Skeletal muscle cell (primary cell): ENCODE results near the gene GPR149.
"Not testable (repeated sequence)": the region's sequence is repeated elsewhere in the genome, so short reads cannot be mapped to it uniquely, and the experiment has no call there.

Experiments used
- DNase-seq: peaks from one replicate; pipeline ENCODE4 v3.0.0-alpha.2; 2010; ENCODE audit warnings: low read depth
- H3K4me3 ChIP-seq: 2 replicates; pipeline ENCODE4 v1.5.1; 2011; ENCODE audit warnings: low read depth, mild to moderate bottlenecking, control low read depth, low read length, moderate library complexity

The GPR149 gene, protein sequence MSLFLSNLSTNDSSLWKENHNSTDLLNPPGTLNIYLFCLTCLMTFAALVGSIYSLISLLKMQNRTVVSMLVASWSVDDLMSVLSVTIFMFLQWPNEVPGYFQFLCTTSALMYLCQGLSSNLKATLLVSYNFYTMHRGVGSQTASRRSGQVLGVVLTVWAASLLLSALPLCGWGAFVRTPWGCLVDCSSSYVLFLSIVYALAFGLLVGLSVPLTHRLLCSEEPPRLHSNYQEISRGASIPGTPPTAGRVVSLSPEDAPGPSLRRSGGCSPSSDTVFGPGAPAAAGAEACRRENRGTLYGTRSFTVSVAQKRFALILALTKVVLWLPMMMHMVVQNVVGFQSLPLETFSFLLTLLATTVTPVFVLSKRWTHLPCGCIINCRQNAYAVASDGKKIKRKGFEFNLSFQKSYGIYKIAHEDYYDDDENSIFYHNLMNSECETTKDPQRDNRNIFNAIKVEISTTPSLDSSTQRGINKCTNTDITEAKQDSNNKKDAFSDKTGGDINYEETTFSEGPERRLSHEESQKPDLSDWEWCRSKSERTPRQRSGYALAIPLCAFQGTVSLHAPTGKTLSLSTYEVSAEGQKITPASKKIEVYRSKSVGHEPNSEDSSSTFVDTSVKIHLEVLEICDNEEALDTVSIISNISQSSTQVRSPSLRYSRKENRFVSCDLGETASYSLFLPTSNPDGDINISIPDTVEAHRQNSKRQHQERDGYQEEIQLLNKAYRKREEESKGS

DNA sequence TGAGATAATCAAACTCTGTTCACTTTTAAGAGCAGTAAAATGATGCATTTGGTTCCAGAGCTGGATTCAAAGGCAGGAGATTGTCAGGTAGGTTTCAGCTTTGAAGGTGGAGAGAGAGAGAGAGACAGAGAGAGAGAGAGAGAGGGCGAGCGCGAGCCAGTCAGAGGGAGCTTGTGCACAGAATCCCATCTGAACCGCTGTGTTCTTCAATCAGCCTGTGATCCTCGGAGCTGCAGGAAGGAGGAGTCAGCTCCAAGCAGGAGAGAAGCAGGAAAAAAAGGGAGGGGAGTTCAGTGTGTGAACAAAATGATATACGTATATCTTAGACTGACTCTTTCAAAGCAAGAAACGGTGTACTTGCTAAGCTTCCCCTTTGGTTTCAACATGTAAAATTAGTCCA, at the start of gene GPR149:
TSS of gene GPR149 (minus strand) at position 177 of the 400 bp plus-strand sequence. CDS start 575 bp downstream, outside the sequence.
- DNase-seq, result no peak
- peak within 1 kb of the TSS; percentile 28 for H3K4me3 ChIP-seq

DNA sequence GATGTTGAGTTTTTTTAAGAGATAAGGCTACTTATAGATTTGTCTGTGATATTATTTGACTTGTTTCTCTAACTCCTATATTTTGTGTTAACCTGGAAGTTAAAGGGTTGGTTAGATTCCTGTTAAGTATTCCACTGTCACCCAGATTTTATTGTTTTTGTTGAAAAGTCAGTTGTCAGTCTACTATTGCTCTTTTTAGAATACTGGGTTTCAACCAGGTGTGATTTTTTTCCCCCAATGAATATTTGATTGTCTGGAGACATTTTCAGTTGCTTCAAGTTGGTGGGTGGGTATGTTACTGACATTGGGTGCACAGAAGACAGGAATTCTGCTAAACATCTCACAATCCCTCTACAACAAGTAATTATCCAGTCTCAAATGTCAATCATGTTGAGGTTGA, 43.8 kb upstream of the GPR149 start:
- no peak for DNase-seq
- no peak overlapping the region for H3K4me3 ChIP-seq

DNA sequence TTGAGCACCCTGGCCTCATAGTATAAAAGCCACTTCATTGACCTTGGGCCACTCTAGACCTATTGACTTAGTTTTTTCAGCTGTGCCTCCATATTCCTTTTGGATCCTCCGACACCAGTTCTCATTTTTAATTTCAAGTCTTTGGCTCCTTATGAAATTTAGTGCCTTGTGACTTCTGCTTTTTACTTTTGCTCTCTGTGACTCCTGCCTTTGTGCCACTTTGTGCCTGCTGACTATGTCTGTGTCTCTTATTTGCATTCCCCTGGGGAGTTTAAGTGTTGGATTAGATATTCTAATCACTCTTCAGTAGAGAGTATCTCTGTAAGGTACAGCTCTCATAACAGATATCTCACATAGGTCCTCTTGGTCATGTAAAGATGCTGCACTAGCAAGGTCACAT, 39.6 kb upstream of the GPR149 start:
- DNase-seq, result no peak
- H3K4me3 ChIP-seq, result no peak overlapping the region

DNA sequence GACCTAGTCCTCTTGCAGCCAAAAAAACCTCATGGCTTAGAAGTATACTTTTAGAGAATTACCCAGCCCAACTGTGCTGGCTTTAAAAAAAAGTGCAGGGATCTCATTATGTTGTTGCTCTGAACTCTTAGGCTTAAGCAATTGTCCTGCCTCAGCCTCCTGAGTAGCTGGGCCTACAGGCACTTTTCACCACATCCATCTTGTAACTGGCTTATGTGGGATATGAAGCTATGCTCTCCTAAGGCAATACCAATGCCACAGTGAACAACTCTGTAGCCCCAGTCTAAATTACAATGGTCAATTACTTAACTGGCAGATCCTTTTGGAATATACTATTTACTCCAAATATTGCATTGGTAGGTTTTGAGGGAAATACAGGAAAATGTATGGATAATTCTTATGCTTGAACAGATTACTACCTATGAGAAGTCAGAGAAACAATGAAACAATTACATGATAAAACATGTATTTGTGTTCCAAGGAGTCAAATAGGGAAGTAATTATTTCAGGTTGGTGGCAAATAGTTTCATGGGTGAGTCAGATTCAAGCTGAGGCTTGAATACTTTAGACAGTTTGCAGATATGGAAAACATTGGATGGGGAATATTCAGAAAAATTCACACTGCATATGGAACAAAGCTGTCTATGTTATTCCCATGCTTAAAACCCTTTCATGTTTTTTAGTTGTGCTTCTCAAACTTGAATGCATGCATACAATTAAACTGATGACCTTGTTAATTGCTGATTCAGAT, 34.6 kb upstream of the GPR149 start:
- DNase-seq, result no peak
- no peak overlapping the region for H3K4me3 ChIP-seq

DNA sequence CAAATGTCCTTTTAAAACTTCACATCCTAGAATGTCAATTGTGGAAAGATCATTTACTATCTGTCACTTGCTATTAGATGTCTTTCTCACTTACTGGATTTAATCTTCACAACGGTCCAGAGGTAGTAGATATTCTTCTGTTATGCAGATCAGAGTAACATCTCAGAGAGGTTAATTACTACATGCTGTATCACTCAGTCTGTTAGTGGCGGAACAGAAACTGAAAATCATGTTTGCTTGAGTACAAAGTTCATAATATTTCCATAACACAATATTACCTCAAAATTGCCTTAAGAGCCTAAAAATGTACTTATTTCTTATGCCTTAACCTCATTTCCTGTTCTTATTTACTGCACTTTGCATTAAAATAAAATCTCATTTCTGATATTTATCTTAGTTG, 28.6 kb upstream of the GPR149 start:
- DNase-seq, result no peak
- no peak overlapping the region for H3K4me3 ChIP-seq

DNA sequence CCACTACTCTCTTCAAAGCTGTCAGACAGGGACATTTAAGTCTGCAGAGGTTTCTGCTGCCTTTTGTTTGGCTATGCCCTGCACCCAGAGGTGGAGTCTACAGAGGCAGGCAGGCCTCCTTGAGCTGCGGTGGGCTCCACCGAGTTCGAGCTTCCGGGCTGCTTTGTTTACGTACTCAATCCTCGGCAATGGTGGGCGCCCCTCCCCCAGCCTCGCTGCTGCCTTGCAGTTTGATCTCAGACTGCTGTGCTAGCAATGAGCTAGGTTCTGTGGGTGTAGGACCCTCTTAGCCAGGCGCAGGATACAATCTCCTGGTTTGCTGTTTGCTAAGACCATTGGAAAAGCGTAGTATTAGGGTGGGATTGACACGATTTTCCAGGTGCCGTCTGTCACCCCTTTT, 9.1 kb upstream of the GPR149 start:
- DNase-seq, H3K4me3 ChIP-seq: not testable (repeated sequence)

DNA sequence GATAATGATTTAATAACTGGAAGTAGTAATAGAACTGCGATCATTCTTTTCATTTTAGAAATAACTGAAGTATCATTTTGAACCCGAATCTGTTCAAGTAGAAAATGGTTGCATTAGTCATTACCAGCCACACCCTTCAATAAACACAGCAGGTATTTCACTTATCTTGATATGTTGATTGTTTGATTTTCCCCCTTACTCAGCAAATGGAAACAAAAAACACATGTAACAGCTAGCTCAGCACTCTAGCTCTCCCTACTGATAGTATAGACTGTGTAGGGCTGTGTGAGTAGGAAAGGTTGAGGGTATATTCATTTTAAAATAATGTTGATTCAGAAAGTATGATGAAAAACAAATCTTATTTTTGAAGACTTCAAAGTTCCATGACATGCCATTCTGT, 1.1 kb upstream of the GPR149 start:
- no peak for DNase-seq
- H3K4me3 ChIP-seq, result no peak overlapping the region

DNA sequence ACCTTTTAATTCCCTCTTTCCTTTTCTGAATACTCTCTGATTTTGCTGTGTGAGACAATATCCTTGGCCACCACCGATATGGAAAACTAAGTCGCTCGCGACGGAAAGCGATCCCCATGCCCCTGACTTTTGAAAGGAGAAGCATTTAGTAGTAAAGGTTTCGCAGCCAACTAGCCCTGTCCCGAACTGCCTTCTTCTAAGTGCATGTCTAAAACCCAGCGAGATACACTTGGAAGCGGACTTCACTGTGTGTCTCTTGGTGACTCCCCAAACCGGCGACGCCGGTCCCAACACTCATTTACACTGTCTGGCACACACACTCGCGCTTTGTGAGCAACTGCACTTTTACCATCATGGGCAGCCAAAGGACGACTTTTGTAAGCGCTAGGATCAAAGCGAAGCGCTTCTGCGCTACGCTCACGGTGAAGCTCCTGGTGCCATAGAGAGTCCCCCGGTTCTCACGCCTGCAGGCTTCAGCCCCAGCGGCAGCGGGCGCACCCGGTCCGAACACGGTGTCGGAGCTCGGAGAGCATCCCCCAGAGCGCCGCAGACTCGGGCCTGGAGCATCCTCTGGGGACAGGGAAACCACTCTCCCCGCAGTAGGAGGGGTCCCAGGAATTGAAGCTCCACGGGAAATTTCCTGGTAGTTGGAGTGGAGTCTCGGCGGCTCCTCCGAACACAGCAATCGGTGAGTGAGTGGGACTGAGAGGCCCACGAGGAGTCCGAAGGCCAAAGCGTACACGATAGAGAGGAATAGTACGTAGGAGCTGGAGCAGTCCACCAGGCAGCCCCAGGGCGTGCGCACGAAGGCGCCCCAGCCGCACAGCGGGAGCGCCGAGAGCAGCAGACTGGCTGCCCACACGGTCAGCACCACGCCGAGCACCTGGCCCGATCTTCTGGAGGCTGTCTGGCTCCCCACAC, 1.4 kb downstream of the GPR149 start:
- peak overlapping the region; percentile 28 for H3K4me3 ChIP-seq
- DNase-seq, result no peak

DNA sequence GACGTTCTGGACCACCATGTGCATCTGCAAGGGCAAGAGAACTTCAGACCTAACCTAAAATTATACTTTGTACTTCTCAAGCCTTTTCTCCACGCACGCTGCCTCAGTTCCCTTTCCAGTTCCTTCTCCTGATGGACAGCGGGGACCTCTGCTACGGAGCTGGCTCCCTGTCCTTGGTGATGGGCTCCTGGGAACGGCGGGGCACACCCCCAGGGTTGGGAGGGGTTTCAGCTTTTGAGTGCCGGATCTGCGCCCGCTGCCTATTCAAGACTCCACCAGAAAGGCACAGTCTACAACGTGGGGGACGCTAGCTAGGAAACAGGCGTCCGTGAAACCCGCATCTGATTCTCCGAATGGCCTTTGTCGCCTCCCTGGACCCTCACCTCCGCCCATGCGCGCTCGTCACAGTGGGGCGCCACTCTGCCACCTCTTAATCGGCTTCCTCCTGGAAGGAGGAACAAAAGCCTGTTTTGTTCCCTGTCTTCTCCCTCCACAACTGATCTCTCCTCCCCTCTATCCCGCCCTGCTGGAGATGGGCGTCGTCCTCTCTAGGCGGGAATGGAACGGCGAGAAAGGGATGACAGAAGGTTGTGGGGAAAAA, 2.2 kb downstream of the GPR149 start:
- peak overlapping the region; percentile 28 for H3K4me3 ChIP-seq
- DNase-seq, result no peak

DNA sequence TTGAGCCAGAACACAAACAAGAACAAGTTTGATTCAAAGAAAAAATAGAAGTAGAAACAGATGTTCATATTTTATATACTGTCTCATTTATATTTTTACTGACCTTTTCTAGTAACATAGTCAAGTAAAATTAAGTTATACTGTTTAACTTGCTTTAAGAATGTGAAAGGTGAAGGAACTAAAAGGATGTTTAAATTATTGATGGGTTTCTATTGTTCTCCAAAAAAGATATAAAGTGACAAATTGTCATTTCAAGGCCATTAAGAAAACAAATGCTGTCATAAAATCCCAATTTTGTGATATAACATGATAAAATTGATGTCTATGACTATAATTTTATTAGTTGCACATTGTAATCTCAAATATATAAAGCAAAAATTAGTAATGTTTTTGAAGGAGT, 7.3 kb downstream of the GPR149 start:
- DNase-seq, result no peak
- no peak overlapping the region for H3K4me3 ChIP-seq

DNA sequence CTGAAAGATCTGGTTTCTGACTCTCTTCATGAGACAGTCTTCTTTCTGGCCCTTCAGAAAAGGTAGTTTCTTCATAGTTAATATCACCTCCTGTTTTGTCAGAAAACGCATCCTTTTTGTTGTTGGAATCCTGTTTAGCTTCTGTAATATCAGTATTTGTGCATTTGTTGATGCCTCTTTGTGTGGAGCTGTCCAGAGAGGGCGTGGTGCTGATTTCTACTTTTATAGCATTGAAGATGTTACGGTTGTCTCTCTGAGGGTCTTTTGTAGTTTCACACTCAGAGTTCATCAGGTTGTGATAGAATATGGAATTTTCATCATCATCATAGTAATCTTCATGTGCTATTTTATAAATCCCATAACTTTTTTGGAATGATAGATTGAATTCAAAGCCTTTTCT, 8.9 kb downstream of the GPR149 start:
- no peak for DNase-seq

DNA sequence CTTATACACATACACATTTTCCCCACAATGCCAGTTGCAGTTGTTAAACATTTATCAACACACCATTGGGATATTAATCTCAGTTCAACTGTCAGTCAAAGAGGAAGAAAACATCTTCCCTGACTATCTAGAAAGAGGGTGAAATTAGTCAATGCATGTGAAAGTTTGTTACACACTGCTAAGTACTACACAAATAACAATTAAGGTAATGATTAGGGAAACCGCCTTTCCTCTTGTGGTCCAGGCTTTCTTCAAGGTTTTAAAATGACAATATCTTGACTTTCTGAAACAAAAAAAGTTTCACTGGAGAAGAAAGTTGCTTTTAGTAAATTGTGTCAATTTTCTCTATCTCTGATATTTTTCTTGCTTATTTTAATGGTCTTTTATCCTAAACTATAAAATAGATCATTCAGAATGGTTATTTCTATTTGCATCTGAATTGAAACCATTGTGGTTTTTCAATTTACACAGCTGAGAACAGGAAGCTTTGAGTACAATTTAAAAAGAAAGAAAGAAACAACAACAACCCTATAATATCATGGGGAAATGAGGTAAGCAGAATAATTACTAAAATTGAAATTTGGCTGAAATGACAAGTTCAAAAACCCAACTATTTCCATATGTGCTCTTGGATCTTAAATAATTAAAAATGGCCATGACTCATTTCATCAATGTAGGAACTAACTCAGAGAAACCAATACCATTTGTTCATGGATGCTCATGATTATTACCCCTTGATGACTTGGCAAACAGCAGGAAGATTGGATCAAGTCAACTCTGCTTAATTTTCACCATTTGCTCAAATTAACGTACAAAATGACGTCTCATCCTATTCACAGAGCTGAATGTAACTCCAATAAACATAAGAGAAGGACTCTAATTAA, 31.7 kb downstream of the GPR149 start:
- H3K4me3 ChIP-seq, result no peak overlapping the region
- no peak for DNase-seq

More for the DNA sequence above, 8.9 kb downstream of the GPR149 start:
- H3K4me3 ChIP-seq, result no peak overlapping the region

DNA sequence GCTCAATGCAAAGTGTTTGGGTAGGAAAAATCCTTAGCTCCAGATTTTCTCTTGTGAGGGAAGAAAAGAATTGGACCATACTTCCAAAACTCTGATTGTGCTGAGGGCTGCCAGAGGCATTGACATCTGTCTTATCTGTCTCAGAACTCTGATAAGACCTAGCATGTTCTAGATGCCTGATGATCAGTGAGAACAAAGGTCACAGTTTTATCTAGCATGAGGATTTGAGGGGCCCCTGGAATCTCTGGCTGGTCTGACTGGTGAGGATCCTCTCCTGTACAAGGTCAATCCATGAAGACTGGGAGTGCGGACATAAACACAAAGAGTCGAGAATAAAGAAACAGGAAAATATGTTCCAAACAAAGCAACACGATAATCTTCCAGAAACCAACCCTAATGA, 40.1 kb downstream of the GPR149 start:
- H3K4me3 ChIP-seq, result no peak overlapping the region
- DNase-seq, result no peak

DNA sequence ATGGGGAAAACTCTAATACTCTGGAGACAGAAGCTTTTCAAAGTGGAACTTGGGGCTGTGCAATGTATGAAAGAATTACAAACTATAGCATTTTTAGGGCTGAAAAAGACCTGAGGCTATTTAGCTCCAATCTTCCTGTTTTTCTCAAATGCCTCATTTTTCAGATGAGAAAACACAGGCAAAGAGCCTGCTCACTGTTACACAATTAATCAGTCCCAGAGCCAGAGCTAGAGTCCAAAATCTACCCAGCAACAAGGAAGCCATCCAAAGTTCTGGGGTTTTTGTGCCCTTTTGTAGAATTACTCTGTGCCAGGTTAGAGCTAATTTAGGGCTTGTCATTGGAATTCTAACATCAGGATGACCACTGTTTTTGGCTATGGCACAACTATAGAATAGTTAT, 45.5 kb downstream of the GPR149 start:
- no peak overlapping the region for H3K4me3 ChIP-seq
- DNase-seq, result no peak

DNA sequence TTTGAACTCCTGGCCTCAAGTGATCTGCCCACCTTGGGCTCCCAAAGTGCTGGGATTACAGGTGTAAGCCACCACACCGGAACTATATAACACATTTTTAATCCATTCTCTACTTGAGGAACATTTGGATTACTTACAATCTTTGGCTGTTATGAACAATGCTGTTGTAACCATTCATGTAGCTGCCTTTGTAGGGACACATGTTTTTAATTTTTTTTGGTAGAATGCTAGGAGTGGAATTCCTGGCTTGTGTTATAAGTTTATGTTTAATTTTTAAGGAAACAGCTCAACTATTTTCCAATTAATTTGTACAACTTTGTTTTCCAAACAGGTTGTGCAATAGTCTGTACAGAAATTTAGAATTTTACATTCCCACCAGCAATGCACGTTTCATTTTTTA, 51.7 kb downstream of the GPR149 start:
- DNase-seq, result no peak

DNA sequence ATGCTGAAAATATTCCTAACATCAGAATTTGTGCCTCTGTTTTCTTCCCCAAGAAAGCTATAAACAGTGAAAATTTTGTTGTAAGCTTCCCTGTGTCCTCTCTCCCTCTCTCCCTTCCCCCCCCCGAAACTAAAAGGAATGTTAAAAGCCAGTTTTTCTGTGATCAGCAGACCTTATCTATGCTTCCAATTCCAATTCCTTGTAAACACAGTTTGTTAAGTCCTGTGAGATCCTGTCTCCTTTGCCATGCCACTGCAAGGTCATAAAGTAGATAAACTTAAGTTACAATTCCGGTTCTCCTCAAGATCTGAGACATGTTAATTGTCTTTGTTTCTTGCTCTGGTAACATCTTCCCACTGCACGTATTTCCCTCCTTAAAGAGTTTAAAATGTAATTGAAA, 62.8 kb downstream of the GPR149 start:
- DNase-seq, result no peak
- no peak overlapping the region for H3K4me3 ChIP-seq

More for the DNA sequence above, 51.7 kb downstream of the GPR149 start:
- no peak overlapping the region for H3K4me3 ChIP-seq

DNA sequence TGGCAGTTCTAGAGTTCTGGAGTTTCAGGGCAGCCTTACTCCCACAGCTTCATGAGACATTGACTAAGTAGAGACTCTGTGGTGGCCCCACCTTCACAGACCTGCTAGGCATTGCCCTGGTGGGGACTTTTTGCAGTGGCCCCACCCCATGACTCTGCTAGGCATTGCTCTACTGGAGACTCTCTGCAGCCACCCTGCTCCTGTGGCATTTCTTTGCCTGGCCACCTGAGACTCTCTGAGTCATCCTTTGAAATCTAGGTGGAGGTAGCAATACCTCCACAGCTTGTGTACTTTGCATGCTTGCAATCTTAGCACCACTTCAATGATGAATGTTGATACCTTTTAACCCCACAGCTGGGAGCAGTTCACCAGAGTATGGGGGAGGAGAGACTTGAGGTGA, 65.1 kb downstream of the GPR149 start:
- DNase-seq, result no peak

DNA sequence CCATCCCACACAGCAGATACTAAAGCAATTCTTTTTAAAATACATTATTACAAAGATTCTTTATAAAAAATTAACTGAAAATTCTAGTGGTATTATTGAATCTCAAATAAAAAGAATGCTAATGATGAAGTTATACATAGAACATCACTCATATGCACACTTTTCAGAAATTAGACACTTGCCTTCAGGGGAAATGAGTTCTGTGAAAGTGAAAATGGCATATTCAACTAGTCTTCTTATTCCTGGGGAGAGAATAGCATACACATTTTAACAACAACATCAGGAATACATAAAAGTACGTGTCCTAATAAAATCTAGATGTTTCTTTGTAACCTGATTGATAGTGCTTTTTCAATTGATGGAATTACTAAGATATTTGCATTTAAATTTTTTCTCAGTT, 68.9 kb downstream of the GPR149 start:
- H3K4me3 ChIP-seq, result no peak overlapping the region
- DNase-seq, result no peak

More for the DNA sequence above, 65.1 kb downstream of the GPR149 start:
- no peak overlapping the region for H3K4me3 ChIP-seq
